GM18951 (cell line): Measurements from ENCODE around the gene TBL2.
"Not testable (repeated sequence)": the region's sequence is repeated elsewhere in the genome, so short reads cannot be mapped to it uniquely, and the experiment has no call there.

Experiments used
- POLR2A ChIP-seq: IDR thresholded peaks from 4 replicates; pipeline ENCODE4 v1.6.1; 2011; ENCODE audit warnings: mild to moderate bottlenecking; ENCODE audit not compliant: insufficient read length, insufficient read depth; ENCODE audit errors: extremely low read depth
- in situ Hi-C: fragments of 300-500 bp; cut with MboI; formaldehyde crosslinking; loops from one replicate; pipeline ENCODE4 v1.12.0; 2022; ENCODE audit warnings: low sequenced_read_pairs, mixed read lengths, inconsistent platforms; ENCODE audit not compliant: unreplicated experiment

Gene TBL2

DNA sequence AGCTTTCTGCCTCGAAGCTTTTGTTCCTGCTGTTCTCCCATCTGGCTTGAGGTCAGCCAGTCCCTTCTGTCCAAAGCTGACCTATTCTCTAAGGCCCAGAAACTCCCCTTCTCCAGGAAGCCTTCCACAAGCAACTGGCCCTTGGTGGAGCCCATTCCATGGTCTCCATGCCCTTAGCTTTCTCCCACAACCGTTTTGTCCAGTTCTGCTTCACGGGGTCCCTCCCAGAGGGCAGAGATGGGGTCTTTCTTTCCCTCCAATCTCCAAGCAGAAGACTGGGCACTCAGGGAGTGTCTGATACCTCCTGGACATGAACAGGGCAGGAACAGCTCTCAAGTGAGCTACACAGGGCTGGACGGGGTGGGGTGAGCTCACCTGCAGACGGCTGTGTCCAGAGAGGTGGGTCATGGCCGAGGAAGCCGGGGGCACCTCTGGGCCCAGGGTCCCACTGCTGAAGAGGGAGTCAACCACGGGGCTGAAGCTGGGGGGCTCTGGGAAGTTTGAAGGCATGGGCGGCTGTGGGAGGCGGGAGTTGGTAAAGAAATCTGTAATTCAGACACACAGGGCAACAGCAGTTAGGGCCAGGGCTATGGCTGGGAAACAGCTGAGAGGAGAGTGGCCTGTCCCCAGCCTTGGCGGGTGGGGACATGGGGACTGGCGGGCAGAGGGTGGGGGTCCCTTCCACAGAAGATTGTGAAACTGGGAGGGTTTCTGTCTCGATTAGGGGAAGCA, 20.9 kb upstream of the TBL2 start:
- in situ Hi-C loops, result no loop called here
- TF ChIP-seq POLR2A, result no peak

DNA sequence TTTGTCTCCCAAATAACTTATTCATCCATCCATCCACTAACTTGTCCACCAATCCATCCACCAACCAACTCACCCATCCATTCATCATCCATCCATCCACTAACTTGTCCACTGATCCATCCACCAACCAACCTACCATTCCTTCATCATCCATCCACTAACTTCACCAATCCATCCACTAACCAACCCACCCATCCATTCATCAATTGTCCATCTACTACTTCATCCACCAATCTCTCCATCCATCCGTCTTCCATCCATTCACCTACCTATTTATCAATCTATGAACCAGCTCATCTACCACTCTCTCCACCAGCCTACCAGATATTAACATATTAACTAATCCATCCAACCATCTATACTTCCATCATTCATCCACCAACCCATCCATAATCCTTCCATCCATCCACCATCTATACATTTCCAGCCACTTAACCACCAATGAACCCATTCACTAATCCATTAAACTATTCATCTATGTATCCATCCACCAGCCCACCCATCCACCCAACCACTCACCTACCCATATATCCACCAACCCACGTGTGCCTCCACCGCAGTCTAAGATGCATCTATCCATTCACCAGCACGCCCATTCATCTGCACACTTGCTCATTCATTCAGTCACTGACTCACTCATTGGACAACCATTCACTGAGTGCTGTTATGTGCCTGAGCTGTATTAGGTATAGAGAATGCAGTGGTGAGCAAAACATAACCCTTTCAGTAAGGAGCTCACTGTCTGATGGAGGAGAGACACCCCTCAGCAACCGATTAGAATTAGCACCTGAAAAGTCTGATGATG, 19.8 kb upstream of the TBL2 start:
- in situ Hi-C loops, result no loop called here
- TF ChIP-seq POLR2A, result no peak

DNA sequence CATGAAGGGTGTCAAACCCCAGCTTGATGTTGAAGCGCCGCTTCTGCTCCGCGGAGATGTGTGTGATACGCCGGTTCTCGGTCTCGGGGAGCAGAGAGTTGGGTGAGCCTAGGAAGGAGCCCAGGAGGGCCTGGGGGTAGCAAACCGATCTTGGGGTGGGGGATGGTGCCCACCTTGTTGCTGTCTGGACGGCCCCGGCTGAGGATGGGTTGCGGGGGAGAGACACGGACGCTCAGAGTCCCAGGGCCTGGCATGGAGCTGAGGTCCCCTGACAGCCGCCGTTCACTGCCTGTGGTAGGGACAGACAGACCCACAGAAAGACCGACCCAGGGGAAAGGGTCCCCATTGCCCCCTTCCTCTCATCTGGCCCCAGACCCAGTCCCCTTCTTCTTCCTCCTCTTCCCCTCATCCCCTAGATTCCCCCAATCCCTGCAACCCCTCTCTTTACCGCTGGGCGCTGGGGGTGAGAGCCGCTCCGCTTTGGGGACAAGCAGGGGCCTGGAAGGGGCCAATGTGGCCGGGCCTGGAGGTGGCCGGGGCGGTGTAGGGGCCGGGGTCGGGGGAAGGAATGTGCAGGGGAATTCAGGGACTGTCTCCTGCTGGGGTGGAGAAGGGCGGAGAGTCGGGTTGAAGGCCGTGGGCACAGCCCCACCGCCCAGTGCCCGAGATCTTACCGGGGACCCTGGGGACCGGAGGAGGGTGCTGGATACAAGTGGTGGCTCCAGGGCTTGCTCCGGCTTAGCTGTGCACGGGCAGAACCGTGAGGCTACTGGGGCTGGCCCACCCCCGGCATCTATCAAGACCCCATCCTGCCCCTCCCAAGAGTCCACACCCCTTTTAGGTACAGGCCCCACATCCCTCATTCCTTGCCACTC, 18.0 kb upstream of the TBL2 start:
- in situ Hi-C loops, result no loop called here
- TF ChIP-seq POLR2A, result no peak

DNA sequence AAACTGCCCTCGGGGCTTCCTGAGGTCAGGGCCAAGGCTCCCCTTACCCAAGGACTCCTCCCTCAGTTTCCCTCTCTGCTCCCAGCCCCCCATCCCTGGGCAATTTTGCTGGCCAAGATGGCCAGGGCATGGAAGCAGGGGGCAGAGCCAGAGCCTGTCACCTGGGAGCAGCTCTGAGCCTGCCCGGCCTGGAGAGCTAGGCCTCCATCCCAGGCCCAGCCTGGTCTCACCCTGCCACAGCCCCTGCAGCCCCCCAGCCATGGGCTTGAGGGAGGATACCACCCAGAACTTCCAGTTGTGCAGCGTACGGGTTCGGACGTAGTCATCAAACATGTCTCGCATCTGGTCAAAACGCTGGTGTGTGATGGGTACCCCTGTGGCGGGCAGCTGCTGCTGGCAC, 17.0 kb upstream of the TBL2 start:
- in situ Hi-C loops, result no loop called here
- TF ChIP-seq POLR2A, result no peak

DNA sequence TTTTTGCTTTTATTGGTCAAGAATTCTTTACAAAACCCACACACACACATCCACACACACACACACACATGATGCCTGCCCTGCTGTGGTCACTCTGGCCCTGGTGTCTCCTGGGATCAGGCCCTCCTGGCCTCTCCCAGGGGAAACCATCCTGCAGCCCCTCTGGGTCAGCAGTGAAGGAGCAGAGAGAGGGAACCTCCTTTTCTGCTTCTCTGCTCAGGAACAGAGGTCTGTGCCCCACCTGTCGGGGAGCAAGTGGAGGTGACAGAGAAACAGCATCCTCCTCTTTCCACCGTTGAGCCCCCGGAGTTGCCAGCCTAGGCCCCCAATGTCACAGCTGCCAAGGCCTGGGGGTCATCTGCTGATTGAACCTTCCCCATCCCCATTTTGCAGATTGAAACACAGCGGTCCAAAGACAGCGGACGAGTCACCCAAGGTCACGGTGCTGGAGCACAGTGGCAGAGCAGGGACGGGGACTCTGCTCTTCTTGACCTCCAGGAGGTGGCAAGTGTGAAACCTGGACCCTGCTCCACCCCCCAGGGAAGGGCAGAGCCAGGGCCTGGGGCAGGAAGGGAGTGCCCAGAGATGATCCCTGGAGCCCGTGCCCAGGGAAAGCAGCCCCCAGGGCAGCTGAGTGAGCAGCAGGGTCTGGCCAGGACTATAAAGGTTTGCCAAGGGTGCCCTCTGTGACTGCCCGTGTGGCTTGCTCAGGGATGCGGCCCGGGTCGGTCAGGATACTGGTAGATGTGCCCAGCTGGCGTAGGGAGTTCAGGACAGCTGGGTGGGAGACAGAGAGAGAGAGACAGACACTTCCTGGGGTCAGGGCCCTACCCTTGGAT, 15.0 kb upstream of the TBL2 start:
- TF ChIP-seq POLR2A, result no peak

DNA sequence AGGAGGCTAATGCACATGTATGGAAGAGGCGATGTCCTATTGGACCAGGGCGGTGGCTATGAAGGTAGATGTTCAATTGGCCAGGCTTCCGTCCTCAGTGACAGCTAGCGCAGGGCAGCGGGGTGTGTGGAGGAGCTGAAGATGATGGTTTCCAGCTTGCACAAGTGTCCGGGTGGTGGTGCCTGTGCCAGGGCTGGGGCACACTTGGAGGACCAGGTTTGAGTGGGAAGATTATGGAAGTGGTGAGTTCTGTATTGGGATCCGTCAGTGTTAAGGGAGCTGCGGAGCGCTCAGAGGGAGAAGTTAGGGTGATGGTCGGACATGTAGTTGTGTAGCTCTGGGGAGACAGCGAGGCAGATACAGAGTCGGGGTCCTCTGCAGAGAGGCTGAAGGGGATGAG, 8.5 kb upstream of the TBL2 start:
- in situ Hi-C loops, result no loop called here
- no peak for TF ChIP-seq POLR2A

More for the DNA sequence above, 15.0 kb upstream of the TBL2 start:
- in situ Hi-C loops, result no loop called here

DNA sequence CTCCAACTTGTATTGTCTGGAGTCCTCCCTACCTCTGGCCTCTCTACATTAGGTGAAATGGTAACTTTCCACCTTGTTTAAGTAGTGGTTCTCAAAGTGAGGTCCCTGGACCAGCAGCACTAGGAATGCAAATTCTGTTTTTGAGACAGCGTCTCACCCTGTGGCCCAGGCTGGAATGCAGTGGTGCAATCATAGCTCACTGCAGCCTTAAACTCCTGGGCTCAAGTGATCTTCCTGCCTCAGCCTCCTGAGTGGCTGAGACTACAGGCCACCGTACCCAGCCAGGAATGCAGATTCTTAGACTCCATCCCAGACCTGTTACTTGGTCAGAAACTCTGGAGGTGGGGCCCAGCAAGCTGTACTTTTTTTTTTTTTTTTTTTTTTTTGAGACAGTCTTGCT, 6.8 kb upstream of the TBL2 start:
- TF ChIP-seq POLR2A, result no peak
- in situ Hi-C loops, result no loop called here

DNA sequence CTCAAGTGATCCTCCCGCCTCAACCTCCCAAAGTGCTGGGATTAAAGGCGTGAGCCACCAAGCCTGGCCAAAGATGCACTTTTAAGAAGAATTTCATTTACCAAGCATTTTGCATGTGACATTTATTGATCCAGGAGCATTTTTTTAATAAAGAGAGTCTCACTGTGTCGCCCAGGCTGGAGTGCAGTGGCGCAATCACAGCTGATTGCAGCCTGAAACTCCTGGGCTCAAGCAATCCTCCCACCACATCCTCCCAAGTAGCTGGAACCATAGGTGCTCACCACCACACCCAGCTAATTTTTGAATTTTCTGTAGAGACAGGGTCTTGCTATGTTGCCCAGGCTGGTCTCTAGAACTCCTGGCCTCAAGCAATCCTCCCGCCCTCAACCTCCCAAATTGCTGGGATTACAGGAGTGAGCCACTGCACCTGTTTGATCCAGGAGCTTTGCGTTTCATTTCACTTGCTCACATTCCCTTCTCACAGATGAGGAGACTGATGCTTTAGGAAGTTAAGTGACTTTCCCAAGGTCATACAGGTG, 4.4 kb upstream of the TBL2 start:
- TF ChIP-seq POLR2A, result no peak
- in situ Hi-C loops, result no loop called here

DNA sequence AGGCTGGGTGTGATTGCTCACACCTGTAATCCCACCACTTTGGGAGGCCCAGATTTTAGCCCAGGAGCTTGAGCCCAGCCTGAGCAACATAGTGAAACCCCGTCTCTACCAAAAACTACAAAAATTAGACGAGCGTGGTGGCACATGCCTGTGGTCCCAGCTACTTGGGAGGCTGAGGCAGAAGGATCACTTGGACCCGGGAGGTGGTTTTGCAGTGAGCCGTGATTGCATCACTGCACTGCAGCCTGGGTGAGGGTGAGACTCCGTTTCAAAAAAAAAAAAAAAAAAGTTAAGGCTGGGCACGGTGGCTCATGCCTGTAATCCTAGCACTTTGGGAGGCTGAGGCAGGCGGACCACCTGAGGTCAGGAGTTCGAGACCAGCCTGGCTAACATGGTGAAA, 2.6 kb upstream of the TBL2 start:
- in situ Hi-C loops, result not testable (repeated sequence)

DNA sequence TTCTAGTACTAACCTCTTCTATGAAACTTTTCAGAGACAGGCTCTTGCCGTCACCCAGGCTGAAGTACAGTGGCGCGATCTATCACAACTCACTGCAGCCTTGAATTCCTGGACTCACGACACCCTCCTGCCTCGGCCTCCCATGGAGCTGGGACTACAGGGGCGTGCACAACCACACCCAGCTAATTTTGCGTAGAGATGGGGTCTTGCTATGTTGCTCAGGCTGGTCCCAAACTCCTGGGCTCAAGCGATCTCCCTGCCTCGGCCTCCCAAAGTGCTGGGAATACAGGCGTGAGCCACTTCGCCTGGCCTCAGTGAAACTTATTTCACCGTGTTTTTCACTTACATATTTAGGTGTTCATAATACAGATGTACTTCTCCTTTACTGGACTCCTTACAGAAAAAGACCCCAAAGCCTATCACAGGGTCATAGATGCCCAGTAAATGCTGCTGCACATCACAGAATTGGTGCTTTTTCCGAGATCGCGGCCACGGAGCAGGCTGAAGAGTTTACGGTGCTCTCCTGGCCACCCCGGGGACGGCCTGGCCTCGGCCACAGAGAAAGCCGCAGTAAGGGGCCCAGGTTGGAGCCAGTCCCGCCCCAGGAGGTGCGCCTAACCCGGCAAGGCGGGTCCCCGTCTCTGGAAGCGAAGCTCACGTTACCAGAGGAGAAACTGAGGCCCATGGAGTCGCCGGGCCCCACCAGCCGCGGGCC, 595 bp downstream of the TBL2 start:
- TF ChIP-seq POLR2A, result no peak

DNA sequence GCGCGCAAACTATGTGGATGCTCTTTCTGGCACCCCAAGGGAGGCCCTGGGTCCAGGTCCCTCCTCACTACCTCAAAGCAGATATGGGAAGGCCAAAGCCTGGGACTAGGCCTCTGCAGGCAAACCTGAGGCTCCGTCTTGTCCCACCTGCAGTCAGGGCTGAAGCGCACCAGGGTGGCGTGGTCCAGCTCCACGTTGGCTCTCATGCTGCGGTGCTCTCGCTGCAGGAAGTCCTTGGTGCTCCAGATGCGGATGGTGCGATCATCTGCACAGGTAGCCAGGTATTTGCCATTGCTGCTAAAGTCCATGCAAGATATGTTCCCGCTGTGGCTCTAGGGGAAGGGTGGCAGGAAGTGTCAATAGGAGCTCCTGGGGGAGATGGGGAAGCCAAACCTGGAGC, 4.6 kb downstream of the TBL2 start:
- in situ Hi-C loops, result no loop called here
- TF ChIP-seq POLR2A, result no peak

More for the DNA sequence above, 595 bp downstream of the TBL2 start:
- in situ Hi-C loops, result no loop called here

DNA sequence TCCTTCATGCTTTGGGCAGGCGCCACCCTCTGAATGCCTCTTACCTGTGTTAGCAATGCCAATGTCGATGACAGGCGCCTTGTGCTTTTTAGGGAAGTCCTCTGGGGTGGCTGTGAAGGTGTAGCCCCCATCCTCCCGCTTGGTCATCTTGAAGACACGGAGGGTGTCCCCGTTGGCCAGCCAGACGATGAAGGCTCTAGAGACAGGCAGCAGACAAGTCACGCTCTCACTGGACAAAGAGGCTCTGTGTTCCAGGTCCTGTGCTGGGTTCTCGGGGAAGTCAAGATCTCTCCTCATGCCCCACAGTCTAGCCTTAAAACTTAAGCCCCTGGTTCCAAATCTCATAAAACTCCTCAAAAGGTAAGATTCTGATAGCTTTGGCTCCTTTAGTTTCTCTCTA, 5.1 kb downstream of the TBL2 start:
- no peak for TF ChIP-seq POLR2A
- in situ Hi-C loops, result no loop called here

DNA sequence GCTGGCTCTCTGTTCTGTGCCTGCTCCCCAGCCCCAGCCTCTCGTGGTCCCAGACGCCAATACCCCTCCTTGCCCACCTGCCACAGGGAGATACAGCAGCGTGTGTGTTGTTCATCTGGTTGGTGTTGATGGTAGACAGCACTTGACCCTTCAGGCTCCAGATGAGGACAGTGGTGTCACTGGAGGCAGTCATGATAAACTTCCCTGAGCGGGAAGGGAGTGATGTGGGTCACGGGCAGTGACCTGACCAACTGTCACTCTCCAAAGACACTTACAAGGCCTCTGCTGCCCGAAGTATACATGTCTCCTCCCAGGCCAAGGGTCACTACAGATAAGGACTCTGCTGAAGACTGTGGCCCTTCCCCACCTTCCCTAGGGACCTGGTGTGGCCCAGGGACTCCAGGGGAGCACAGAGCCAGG, 5.6 kb downstream of the TBL2 start:
- no peak for TF ChIP-seq POLR2A
- in situ Hi-C loops, result no loop called here
